HAP-1 (cell line): ENCODE data around the gene VAV3.

Source experiments
- DNase-seq, 2 experiments: peaks; one replicate each; pipeline ENCODE4 v3.0.0-alpha.2; 2016 to 2020; ENCODE audit warnings: low spot score in 2 of 2
- H3K27me3 ChIP-seq: fragments of 250-450 bp; sonication (Bioruptor Pico); 2 replicates; pipeline ENCODE4 v1.5.1; 2020; ENCODE audit warnings: low read depth, mild to moderate bottlenecking, moderate library complexity
- H3K36me3 ChIP-seq: fragments of 250-450 bp; sonication (Bioruptor Pico); replicated peaks from 2 replicates; pipeline ENCODE4 v1.5.1; 2020; ENCODE audit warnings: mild to moderate bottlenecking
- H3K4me1 ChIP-seq: fragments of 250-450 bp; sonication (Bioruptor Pico); 2 replicates; pipeline ENCODE4 v1.5.1; 2020; ENCODE audit warnings: mild to moderate bottlenecking
- H3K4me3 ChIP-seq: fragments of 250-450 bp; sonication (Bioruptor Pico); 2 replicates; pipeline ENCODE4 v1.5.1; 2020; ENCODE audit warnings: mild to moderate bottlenecking, moderate library complexity
- H3K9me3 ChIP-seq: fragments of 250-450 bp; sonication (Bioruptor Pico); 2 replicates; pipeline ENCODE4 v1.5.1; 2020; ENCODE audit warnings: mild to moderate bottlenecking, moderate library complexity
- in situ Hi-C: fragments of 300-500 bp; cut with MboI; formaldehyde crosslinking; loops from 3 replicates; pipeline ENCODE4 v1.14.3; 2020; ENCODE audit warnings: low sequenced_read_pairs, inconsistent platforms, mixed read lengths

Gene VAV3

DNA sequence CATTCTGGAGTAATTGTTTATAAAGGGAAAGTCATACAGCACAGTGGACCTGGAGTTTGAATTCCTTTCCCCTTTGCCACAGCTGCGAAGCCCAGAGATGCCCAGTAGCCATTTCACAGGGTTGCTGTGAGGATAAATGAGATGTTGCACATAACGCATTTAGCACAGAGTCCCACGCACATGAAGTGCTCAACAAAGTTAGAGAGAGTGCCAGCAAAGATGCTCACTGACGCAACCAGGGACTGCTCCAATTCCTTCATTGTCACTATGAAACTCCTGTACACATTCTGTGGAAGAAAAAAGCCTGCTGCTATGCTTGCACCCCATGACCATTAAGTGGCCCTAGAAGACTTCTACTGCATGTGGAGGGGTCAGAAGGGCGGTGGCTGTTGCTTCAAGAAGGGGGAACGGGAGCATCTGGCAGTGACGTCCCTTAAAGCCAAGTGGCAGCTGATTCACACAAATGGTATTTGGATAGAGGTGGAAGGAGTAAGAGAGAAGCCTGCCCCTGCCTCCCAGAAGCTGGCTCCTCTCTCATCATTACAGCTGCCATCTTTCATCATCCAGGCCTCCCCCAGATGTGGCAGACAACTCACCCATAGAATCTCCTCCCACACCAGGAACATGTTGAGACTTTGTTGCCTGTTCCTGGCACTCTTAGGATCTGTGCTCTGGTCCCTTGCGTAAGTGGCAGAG is 26.5 kb upstream of the VAV3 start:
- in situ Hi-C loops = no loop called here
- no peaks in the 10 kb centered on the region for H3K4me1 ChIP-seq
- no peak overlapping the region for H3K4me3 ChIP-seq
- no peaks in the 10 kb centered on the region for H3K36me3 ChIP-seq
- DNase-seq = no peak
- H3K9me3 ChIP-seq = no peaks in the 10 kb centered on the region
- no peaks in the 10 kb centered on the region; the same call in 1 of the 2 replicates for H3K27me3 ChIP-seq

DNA sequence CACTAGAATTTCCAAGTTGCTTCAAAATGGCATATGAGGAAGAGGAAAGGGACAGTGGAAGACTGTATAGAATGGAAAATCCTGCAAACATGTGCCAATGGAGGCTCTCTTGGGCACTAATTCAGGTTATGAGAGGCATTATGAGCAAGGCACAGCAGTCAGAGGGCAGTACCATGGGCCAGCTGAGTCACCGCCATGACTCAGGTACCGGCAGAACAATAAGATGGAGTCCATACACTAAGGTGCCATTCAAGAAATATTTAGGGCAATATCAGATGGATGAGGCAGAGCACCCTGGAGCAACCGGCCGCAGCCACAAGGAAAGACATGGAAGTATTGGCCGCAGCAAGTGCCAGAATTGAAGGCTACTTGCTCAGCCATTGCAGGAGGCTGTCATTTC is 25.6 kb upstream of the VAV3 start:
- no peaks in the 10 kb centered on the region for H3K9me3 ChIP-seq
- H3K4me1 ChIP-seq = no peaks in the 10 kb centered on the region
- no peaks in the 10 kb centered on the region for H3K27me3 ChIP-seq
- in situ Hi-C loops = no loop called here
- DNase-seq = no peak
- no peak overlapping the region for H3K4me3 ChIP-seq
- no peaks in the 10 kb centered on the region for H3K36me3 ChIP-seq

DNA sequence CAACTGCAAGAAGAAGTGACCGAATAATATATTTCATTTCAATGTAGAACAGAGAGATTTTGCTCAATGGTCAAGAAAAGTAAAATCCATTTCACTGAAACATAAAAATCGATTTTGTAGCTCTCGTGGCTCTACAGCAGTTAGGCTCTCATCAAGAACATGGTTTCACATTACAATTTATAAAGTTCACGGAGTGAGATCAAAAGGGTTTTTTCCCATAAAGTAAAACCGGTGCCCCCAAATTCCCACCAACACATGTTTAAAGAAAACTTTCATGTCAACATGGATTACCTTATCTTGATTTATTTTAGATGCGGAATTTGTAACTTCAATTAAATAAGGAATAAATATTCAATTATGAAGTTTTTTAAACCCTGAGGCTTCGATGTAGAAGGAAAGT is 16.3 kb upstream of the VAV3 start:
- no peaks in the 10 kb centered on the region for H3K4me1 ChIP-seq
- no peak overlapping the region for H3K4me3 ChIP-seq
- in situ Hi-C loops = no loop called here
- DNase-seq = no peak
- no peaks in the 10 kb centered on the region for H3K36me3 ChIP-seq
- H3K9me3 ChIP-seq = no peaks in the 10 kb centered on the region
- no peaks in the 10 kb centered on the region for H3K27me3 ChIP-seq

DNA sequence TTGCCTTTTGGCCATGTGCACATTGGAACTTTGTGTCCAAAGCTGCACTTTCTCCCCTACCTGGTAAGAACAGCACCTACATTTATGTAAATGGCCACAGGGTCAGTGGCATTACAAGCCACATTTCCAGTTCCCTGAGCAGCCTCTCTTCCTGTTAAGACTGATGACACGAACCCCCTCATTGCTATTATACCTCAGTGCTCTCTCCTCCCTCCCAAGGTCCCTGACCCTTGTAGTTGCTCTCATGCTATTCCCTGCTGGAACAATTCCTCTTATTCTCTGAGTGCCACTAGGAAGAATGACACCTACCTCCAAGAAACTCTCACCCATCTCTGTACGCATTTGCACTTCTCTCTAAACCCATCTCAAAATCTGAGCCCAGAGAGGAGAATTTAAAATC is 14.9 kb upstream of the VAV3 start:
- H3K9me3 ChIP-seq = no peaks in the 10 kb centered on the region
- H3K4me3 ChIP-seq = no peak overlapping the region
- no peaks in the 10 kb centered on the region for H3K36me3 ChIP-seq
- no peaks in the 10 kb centered on the region for H3K27me3 ChIP-seq
- in situ Hi-C loops = no loop called here
- no peaks in the 10 kb centered on the region for H3K4me1 ChIP-seq
- no peak for DNase-seq

DNA sequence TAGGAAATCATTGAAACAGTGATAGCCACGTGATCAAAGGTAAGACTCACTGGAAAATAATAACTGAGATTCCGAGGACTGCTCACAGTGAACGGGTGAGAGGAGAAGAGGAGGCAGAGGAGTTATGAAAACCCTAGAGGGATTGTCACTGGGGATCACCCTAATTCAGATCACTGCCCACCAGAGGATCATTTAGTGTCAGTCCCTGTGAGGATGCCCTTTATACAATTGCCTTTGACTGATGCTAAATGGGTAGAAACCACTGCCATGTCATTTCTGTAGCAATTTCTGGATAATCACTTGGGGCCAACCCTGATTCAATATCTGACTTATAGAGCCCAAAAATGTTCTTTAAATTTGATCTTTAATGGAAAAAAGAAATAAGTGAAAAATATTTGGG is 14.1 kb upstream of the VAV3 start:
- no peak overlapping the region for H3K4me3 ChIP-seq
- H3K4me1 ChIP-seq = no peaks in the 10 kb centered on the region
- in situ Hi-C loops = no loop called here
- no peak for DNase-seq
- H3K9me3 ChIP-seq = no peaks in the 10 kb centered on the region
- H3K27me3 ChIP-seq = no peaks in the 10 kb centered on the region
- no peaks in the 10 kb centered on the region for H3K36me3 ChIP-seq

DNA sequence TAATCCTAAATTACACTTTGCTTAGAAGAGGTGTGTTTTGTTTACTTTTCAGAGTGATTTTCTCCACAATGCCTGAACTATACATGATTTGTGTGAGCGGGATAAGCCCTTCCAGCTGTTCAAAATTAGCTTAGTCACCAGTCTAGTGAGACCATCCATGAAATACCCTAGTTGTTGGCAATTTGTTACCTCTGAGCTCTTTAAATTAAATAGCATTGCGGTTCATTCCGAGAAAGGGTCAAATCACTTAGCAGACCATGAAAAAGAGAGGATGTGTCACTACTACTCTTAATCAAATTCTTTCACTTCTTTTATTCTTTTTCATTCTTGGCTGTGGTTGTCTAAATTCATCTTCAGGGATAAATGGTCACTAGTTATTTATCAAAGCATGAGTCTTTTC is 11.9 kb upstream of the VAV3 start:
- DNase-seq = no peak
- H3K36me3 ChIP-seq = no peaks in the 10 kb centered on the region

DNA sequence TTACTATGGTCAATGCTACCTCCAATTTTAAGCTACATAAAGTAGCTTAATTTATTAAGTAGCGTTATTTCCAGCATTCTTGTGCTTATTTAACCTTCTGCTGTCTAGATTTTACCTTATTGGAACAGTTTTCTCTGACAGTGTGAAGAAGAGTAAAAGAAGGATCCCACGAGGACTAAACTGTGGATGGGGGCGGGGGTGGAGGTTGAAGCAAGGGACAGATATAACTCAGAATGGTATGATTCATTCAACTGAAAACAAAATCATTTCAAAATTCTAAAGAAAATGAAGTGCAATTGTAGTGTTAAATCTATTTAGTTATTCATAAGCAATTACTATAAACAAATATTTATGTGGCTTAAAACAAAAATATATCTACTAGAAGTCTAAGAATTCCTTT is 11.5 kb upstream of the VAV3 start:
- in situ Hi-C loops = no loop called here
- Histone ChIP-seq H3K36me3 (no peaks in the 10 kb centered on the region), H3K9me3 (no peaks in the 10 kb centered on the region), H3K4me1 (no peaks in the 10 kb centered on the region), H3K4me3 (no peak overlapping the region), H3K27me3 (peaks cover 8% of the 10 kb centered on the region; the same call in 1 of the 2 replicates)
- no peak for DNase-seq

More for the DNA sequence above, 11.9 kb upstream of the VAV3 start:
- in situ Hi-C loops = no loop called here
- Histone ChIP-seq H3K27me3 (peaks cover 8% of the 10 kb centered on the region; the same call in 1 of the 2 replicates), H3K4me1 (no peaks in the 10 kb centered on the region), H3K9me3 (no peaks in the 10 kb centered on the region), H3K4me3 (no peak overlapping the region)

DNA sequence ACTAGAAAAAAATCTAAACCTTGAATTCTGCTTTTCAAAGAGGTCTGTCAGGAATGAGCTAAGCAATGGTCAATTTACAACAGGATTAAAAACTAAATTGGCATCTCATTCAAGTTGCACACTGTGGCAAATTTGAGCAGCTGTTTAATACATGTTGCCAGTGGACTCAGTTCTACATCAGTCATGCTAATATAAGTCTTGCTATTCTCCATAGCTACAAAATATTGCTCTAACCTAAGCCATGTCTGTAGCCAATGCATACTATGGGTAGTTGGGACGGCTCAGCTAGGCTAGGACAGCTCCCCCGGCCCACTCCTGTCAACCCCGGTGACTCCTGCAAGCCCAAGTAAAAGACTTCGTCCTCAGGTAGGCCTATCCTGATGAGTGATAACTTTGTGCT is 10.9 kb upstream of the VAV3 start:
- in situ Hi-C loops = no loop called here
- H3K4me3 ChIP-seq = no peak overlapping the region

DNA sequence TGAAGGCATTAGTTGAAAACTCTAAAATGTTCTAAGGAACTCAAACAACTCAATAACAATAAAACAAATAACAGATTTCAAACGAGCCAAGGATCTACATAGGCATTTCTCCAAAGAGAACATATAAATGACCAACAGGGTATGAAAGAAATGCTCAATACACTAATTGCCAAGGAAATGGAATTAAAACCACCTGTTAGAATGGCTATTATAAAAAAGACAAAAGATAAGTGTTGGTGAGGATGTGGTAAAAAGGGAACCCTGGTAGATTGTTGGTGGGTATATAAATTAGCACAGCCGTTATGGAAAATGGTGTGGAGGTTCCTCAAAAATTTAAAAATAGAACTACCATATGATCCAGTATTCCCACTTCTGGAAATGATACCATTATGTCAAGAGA is 9.1 kb upstream of the VAV3 start:
- no peak overlapping the region for H3K4me3 ChIP-seq
- no peak for DNase-seq
- H3K36me3 ChIP-seq = no peaks in the 10 kb centered on the region
- peaks cover 8% of the 10 kb centered on the region; the same call in 1 of the 2 replicates for H3K27me3 ChIP-seq
- H3K4me1 ChIP-seq = no peaks in the 10 kb centered on the region
- in situ Hi-C loops = no loop called here
- no peaks in the 10 kb centered on the region for H3K9me3 ChIP-seq

More for the DNA sequence above, 10.9 kb upstream of the VAV3 start:
- Histone ChIP-seq H3K9me3 (no peaks in the 10 kb centered on the region), H3K36me3 (no peaks in the 10 kb centered on the region), H3K27me3 (peaks cover 8% of the 10 kb centered on the region; the same call in 1 of the 2 replicates), H3K4me1 (no peaks in the 10 kb centered on the region)
- DNase-seq = no peak

DNA sequence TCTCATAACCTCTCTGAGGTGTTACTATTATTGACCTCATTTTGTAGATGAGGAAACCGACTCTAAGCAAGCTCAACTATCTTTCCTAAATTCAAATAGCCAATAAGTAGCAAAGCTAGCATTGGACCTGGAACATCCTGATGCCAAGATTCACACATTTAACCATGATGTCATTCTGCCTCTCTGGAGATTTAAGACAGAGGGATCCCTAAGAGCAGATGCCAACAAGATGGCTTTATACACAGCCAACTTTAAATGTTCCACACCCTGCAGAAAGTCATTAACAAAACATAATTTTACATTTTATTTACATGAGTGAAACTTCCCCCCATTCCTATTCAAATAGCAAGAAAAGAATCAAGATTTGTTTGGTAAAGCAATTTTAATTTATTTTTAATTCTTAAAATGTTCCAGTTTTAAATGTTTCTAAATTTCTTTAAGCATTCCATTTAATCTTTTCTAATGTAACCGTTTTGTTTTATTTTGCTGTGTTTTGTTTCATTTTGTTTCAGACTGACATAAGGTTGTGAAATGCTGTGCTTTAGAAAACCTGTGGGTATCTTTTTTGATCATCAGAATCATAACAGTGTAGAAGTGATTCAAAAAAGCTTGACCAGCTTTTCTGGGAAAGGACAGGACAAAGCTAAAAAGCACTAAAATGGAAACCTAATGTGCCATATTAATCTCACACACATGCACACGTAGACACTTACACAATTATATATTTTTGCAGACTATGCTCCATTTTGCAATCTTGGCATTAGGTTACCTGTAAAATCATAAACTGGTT is 7.6 kb upstream of the VAV3 start:
- peaks cover 8% of the 10 kb centered on the region; the same call in 1 of the 2 replicates for H3K27me3 ChIP-seq
- no peak overlapping the region for H3K4me3 ChIP-seq
- no peaks in the 10 kb centered on the region for H3K4me1 ChIP-seq
- H3K36me3 ChIP-seq = no peaks in the 10 kb centered on the region
- in situ Hi-C loops = no loop called here
- H3K9me3 ChIP-seq = no peaks in the 10 kb centered on the region
- no peak for DNase-seq

DNA sequence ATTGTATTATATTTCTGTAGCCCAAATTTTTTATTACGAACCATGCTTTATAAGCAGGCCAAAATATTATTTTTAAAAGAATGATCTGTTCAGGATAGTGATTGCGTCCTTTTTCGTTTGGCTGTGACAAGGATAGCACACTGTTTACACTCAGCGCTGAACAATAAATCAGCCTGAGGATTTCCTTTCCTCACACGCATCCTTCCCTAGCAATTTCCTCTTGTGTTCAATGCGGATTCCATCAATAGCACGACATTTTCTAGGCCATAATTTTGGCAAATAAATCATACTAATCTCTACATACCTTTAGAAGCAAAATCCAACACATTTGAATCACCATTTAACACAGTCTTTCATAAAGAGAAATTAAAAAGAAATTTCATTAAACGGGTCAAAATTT is 1.6 kb upstream of the VAV3 start:
- in situ Hi-C loops = no loop called here
- Histone ChIP-seq H3K27me3 (peaks cover 29% of the 10 kb centered on the region), H3K4me3 (no peak overlapping the region), H3K4me1 (no peaks in the 10 kb centered on the region; the same call in 1 of the 2 replicates), H3K9me3 (no peaks in the 10 kb centered on the region), H3K36me3 (no peaks in the 10 kb centered on the region)
- no peak for DNase-seq

DNA sequence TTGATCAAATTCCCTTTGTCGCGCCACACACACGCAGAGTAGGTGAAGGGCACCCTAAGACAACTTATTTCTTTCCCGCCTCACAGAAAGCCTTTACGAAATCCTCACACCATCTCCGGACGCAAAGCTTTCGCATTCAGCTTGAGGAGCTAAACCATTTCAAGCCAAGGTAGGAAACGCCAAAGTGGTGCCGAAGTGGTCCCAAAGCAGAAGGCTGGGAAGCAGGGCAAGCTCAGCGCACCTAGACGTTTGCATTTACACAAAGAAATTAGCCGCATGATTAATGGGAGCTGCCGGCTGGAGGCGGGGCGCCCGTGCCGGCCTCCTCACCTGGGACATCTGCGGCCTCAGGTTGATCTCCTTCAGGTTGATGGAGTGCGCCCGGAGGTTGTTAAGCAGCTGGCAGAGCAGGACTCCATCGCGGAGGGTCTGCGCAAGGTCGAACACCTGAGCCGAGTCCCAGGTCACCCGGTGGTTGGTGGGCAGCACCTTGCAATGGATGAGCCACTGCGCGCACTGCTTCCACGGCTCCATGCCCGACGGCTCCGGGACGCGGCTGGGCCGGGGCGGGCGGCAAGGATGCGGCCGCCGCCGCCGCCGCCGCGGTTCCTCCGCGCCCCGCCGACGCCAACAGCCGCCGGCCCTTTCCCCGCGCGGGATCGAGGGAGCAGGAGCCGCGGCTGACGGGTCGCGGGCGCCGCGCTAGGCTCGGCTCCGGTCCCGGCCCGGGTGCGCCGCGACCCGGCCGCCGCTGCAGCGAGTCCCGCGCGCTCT is 457 bp downstream of the VAV3 start:
- no peak overlapping the region for H3K4me3 ChIP-seq
- H3K36me3 ChIP-seq = no peaks in the 10 kb centered on the region
- peaks cover 31% of the 10 kb centered on the region for H3K27me3 ChIP-seq
- in situ Hi-C loops = no loop called here
- H3K9me3 ChIP-seq = no peaks in the 10 kb centered on the region
- no peaks in the 10 kb centered on the region; the same call in 1 of the 2 replicates for H3K4me1 ChIP-seq
- no peak for DNase-seq

DNA sequence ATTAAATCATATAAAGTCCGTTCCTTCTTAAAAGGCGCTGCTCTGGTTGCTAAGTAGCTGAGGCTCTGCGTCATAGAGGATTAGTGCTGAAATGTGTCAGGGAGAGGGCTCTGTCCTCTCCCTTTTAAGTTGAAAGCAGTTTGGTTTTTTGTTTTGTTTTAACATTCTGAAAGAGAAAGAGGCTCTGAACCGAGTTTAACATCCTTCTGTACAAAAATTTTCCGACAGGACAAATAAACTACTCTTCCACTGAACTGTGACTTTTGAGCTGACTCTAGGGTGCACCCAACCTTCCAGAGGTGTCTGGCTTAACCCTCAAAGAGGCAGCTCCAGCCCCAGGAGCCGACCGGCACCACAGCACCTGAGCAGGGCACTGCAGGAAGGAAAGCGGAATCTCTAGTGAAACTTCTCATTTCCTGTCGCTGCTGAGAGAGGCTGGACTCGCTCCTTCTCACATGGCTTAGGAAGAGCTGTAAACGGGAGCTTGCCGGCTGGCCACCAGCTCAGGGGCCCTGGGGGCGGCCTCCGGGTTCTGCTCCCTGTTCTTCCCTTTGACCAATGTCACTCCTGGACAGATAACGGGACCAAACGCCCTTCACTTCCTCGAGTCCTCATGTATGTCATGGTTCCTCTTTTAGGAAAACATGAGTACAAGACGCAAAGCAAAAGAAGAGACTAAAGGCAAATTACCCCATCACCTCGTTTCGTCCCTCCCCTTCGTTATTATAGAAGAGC is 1.2 kb downstream of the VAV3 start:
- DNase-seq = no peak
- in situ Hi-C loops = no loop called here
- Histone ChIP-seq H3K27me3 (peaks cover 31% of the 10 kb centered on the region), H3K4me3 (no peak overlapping the region), H3K36me3 (no peaks in the 10 kb centered on the region), H3K4me1 (no peaks in the 10 kb centered on the region; the same call in 1 of the 2 replicates), H3K9me3 (no peaks in the 10 kb centered on the region)
